Measurements from ENCODE around the gene DVL2.
"Not testable (repeated sequence)": the region's sequence is repeated elsewhere in the genome, so short reads cannot be mapped to it uniquely, and the experiment has no call there.

The DVL2 gene

DNA sequence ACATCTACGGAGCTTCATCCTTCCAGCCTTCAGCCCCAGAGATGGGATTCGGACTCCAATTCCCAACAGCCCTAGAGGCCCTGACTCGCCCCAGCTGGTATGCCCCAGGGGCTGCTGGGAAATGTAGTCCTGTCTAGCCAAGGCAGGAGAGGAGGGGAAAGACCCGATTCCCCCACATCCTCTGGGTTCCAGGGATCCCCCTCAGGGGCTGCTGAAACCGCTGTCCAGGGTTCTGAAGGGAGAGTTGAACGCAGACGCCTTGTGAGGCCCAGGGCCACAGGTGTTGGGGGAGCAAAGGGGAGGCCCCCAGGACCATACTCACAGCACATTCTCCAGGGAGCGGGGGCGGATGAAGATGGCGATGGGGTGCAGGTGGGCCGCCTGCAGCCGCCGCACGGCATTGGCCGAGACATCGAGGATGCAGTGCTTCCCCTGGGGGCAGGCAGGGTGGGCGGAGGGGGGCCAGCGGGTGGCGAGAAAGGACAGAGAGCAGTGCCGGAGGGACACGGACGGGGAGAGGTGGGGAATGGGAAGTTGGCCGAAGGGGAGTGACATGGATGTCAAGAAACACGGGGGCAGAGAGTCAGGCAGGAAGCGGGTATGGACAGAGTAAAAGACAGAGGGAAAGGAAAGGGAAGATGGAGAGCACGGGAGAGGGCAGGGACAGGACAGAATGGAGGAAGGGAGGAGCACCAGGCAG lies 42.6 kb downstream of the DVL2 start:
- DNase-seq = peak in 1 of 2 donors; percentile 16

DNA sequence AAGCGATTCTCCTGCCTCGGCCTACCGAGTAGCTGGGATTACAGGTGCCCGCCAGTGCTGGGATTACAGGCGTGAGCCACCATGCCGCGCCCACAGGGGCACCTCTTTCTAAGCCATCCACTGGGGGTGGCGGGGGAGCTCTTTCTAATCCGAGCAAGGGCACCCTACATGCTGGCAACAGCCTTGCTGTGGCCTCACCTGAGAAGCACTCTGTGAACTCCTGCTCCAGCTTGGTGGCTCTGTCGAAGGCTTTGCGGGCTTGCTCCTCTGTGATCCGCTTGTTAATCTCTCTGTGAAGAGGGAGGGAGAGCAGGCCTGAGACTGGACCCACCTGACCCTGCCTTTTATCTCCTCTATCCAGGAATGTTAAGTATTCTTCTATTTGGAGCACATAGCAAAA lies 43.2 kb downstream of the DVL2 start:
- no peak for DNase-seq

DNA sequence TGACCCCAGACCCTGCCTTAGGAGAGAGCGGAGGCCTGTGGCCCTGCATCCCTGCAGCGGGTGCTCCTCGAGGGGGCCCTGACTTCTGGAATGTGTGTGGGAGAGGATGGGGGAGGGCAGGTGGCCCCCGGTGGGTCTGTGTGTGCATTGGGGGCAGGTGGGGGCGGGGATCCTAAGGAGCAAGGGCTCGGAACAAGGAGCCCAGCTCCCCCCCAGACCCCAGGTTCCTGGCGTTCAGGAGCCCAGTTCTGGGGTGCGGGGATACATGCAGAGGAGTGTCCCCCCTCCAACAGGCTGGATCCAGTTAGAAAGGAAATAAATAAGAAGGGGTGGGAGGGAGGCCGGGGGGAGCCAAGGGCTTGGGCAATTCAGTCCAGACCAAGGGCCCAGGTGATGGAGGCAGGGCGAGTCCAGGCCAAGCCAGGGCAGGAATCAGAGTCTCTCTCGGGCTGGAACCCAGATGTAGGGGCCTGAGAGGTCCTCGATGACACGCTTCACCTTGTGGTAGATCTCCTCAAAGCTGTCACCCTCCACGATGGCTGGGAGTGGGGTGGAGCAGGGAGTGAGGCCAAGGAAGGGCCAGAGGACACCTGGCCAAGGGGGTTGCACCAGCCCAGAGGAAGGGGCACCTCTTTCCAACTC lies 43.9 kb downstream of the DVL2 start:
- no peak for DNase-seq

DNA sequence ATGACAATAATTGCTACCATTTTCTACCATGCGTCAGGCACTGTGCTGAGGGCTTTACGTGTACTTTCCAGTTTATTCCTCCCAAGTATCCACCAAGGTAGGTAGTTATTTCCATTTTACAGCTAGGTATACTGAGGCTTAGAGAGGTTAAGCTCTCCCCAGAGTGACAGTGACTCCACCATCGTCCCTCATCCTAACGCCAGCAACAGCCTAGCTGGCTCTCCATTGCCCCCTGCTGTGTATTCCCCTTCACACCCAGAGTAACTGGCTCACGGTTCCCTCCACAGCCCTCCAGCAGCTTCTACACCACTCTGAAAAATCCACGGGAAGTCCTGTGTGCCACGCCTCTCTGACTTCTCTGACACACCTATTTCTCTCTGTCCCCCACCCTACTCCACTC lies 48.1 kb downstream of the DVL2 start:
- DNase-seq = no peak

DNA sequence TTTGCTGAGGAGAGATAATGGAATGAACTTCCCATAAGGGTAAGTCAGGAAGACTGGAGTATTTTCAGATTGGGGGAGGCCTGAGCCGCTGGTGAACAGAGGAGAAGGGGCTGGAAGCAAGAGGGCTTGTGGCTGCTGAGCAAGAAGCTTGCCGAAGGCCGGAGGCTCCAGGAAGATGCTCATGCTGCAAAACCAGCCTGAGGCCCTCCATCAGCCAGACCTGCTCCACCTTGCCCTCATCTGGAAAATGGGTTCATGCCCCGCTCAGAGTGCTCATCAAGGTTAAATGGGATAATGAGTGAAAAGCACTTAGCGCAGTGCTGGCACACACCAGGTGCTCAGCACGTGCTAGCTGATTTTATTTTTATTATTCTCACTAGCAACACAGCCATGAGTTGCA lies 49.7 kb downstream of the DVL2 start:
- no peak for DNase-seq

DNA sequence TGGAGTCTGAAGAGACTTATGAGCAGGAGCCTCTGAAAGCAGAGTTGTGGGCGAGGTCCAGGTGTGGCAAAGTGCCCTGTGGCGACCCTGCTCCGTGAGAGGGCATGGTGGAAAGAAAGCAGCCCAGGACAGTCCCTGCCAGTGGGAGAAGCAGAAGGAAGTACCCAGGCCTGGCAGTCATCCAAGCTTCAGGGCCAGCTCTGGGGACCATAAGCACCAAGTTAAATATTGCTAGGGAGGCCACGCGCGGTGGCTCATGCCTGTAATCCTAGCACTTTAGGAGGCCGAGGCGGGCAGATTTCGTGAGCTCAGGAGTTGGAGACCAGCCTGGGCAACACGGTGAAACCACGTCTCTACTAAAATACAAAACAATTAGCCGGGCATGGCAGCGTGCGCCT lies 50.2 kb downstream of the DVL2 start:
- no peak for DNase-seq

DNA sequence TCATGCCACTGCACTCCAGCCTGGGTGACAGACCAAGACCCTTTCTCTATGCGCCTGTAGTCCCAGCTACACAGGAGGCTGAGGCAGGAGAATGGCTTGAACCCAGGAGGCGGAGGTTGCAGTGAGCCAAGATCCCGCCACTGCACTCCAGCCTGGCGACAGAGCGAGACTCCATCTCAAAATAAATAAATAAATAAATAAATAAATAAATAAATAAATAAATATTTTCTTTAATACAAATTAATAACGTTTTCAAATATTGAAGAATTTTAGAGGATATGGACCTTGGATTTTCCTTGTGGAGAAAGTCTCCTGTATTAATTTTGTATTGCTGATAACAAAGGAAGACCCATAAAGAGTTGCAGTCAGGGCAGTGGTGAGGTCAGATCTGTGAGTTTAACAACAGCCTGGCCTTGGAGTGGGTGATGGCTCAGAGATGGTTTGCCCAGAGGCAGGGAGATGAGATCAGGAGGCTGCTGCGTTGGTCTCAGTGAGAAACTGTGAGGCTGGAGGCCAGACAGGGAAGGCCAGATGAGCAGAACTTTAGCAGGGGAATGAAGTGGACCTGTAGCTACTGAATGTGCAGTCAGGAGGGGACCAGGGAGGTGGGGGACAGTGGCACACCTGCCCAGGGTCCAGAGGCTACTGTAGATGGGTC lies 50.8 kb downstream of the DVL2 start:
- DNase-seq = no peak

DNA sequence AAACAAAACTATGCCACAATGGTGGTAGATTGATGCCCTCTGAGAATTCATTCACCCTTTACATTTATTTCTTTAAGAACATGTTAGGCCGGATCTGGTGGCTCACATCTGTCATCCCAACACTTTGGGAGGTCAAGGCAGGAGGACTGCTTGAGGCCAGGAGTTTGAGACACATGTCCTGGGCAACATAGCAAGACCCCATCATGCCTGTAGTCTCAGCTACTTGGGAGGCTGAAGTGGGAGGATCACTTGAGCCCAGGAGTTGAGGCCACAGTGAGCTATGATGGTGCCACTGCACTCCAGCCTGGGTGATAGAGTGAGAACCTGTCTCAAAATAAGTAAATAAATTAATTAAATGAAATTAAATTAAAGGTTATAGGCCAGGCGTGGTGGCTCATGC lies 52.2 kb downstream of the DVL2 start:
- not testable (repeated sequence) for DNase-seq

DNA sequence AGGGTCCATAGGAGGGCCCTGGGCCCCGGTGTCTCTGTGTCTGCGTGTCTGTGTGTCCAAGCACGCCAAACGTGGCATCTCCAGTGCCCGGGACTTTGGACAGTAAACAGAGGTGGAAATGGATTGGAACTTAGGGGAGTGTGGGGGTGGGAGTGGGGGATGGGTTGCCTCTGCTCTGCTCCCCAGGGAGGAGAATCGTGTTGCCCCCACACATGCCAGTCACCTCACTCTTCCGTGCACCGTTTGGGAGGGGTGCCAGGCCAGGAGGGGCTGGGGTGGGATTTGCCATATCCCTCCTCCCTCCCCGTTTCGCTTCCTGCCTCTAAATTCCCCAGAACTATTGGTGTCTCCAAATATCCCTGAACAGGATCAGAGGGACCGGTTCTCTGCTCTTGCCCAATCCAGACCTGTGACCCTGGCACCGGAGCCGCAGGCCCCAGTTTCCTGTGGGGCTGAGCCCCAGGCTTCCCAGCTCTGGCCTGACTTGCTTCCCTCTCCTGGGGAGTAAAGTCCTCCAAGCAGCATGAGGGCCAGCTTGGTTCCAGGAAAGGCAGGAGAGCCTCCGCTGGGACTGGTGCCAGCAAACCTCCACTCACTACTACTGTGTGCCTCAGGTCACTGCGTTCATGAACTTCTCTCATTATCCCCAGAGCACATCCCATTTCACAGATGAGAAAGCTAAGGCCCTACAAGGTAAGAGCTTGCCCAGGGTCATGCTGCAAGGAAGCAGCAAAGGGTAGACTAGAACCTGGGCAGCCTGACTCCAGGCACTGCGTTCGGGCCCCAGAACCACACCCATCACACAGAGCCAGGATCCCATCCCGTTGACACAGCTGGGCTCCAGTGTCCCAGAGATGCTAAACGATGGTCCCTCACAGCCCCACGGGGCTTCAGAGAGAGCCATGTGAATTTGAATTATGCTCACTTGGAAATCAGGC lies 54.7 kb downstream of the DVL2 start, which contains the start of gene ASGR1:
ASGR1 (minus strand) TSS at position 54 of the 938 bp plus-strand sequence. CDS start 807 bp downstream, outside the sequence.
- DNase-seq = no peak

DNA sequence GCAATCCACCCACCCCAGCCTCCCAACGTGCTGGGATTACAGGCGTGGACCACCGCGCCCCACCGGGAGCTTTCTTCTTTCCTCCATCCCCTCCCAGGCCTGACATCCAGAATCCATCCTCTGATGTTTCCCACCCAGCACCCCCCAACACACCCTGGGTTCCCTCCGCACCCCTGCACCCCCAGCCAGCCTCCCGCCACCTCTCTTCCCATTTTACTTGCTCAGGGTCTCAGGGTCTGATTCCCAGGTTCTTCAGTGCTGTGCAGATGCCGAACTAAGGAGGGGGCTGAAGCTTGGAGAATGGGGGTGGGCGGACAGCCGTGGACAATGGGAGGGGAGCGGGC lies 55.4 kb downstream of the DVL2 start:
- DNase-seq = no peak

DNA sequence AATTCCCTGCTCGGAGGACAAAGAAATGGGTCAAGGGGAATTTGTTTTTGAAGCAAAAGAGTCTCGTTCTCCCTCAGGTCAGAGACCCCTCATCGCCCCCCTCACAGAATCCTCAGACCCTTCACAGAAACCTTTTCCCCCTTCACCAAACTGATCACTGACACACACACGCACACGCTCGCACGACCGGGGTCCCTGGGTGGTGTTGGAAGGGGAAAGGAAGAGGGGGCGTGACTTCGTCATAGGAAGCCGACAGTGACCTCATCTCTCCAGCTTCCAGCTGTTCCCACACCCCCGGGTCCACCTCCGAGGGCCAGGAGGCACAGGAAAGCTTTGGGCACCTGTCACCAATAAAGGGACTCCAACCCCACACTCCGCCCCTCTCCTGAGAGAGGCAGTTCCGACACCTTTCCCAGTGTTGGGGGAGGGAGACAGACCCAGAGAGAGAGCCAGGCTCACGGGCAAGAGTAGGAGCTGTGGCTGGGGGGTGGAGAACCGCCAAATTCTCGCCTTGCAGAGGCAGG lies 56.3 kb downstream of the DVL2 start:
- DNase-seq = no peak

DNA sequence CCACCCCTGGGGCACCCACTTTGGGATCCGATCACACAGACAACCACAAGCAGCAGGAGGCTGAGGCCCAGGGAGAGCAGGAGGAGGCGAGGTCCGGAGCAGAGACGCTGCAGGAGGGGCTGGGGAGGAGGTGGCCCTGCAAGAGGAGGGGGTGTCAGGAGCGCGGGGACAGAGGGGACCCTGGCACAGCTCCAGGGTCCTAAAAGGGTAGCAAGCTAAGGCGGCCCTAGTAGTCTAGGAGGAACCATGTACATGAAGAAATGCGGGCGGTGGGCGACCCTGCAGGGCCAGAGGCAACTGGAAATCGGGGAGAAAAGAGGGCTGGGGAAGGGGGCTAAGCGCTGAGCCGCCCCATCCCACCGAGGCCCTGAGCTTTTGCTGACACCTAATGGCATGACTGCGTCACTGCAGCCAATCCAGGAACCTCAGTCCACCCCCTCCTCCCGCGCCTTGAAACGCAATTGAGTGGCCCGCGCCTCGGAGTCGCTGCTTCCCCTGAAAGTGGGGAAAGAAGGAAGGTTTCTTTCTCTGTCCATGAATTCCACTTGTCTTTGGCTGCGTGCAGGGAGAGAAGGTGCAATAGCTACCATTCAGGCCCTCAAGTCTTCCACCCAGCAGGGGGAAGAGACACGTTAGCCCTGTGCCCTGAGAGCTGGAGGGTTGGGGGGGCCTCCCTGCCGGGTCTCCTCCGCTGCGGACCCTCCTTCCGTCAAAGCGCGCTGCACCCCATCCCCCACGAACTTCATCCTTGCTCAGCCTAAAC lies 56.9 kb downstream of the DVL2 start:
- peak; percentile 66 to 76 for DNase-seq

DNA sequence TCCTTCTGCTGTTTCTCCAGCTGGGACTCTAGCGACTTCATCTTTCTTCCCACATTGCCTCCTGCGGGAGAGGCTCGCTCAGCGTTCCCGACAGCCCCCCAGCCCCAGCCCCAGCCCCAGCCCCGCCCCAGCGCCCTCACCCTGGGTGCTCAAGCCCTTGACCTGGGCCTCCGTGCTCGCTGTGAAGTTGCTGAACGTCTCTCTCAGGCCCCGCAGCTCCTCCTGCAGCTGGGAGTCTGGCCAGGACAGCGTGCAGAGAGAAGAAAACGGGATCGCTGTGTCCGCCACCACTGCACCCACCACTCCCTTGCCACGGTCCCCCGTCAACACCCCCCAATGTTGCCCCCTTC lies 57.5 kb downstream of the DVL2 start:
- no peak for DNase-seq

DNA sequence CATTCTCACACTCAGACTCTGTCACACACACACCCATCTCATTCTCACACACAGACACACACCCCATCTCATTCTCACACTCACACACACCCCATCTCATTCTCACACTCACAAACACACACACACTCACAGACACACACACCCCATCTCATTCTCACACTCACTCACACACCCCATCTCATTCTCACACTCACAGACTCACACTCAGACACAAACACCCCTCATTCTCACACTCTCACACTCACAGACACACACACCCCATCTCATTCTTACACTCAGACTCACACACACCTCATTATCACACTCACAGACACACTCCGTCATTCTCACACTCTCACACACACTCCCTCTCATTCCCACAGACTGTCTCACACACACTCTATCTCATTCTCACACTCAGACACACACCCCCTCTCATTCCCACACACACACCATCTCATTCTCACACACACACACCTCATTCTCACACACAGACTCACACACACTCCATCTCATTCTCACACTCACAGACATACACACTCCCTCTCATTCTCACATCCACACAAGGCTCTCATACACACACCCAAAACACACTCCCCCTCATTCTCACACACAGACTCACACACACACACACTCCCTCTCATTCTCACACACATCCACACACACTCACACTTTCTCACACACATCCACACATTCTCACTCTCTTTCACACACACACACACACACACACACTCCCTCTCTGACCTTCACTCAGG lies 58.0 kb downstream of the DVL2 start:
- no peak for DNase-seq

All from CD4-positive, alpha-beta T cell treated with Interferon alpha-2 for 1 hour (primary cell).